GM18507 (cell line): ENCODE data around the gene SLC44A3.
"Not testable (repeated sequence)": the region's sequence is repeated elsewhere in the genome, so short reads cannot be mapped to it uniquely, and the experiment has no call there.

Experiments used
- DNase-seq: peaks from one replicate; pipeline ENCODE4 v3.0.0; 2011; ENCODE audit warnings: low read depth; ENCODE audit not compliant: insufficient read length; ENCODE audit errors: extremely low spot score
- FAIRE-seq: peaks from 2 replicates; lab custom pipeline; 2011; peaks lifted over from hg19 to GRCh38; lab: Jason Lieb, UNC

Gene SLC44A3

GRCh38 chr1:94926126-94926914 lies 106.2 kb downstream of the SLC44A3 start:
- FAIRE-seq = no peak

GRCh38 chr1:94926915-94927404 lies 106.8 kb downstream of the SLC44A3 start, which contains the start of gene CNN3:
TSS of gene CNN3 (minus strand) at chr1:94927110. CDS start at chr1:94926894, 216 bp downstream.
- DNase-seq (peak; percentile 40), FAIRE-seq (no peak)

More at GRCh38 chr1:94926126-94926914, 106.2 kb downstream of the SLC44A3 start:
- DNase-seq = no peak

GRCh38 chr1:94927405-94928175 lies 107.4 kb downstream of the SLC44A3 start:
- FAIRE-seq = no peak
- no peak for DNase-seq

GRCh38 chr1:94928293-94928939 lies 108.3 kb downstream of the SLC44A3 start:
- FAIRE-seq (no peak), DNase-seq (no peak)

- no peak for DNase-seq
- FAIRE-seq = no peak
Observed at GRCh38 chr1:94929351-94930217, 109.4 kb downstream of the SLC44A3 start.

GRCh38 chr1:94931254-94931841 lies 111.2 kb downstream of the SLC44A3 start:
- no peak for FAIRE-seq
- DNase-seq = no peak

- DNase-seq (no peak), FAIRE-seq (no peak)
Observed at GRCh38 chr1:94934551-94934950, 114.4 kb downstream of the SLC44A3 start.

GRCh38 chr1:94935034-94935433 lies 114.9 kb downstream of the SLC44A3 start:
- DNase-seq (no peak), FAIRE-seq (no peak)

GRCh38 chr1:94935476-94935875 lies 115.3 kb downstream of the SLC44A3 start:
- no peak for FAIRE-seq
- no peak for DNase-seq

GRCh38 chr1:94936861-94937620 lies 116.9 kb downstream of the SLC44A3 start:
- DNase-seq (no peak), FAIRE-seq (no peak)

GRCh38 chr1:94937820-94938219 lies 117.7 kb downstream of the SLC44A3 start:
- no peak for FAIRE-seq
- no peak for DNase-seq

GRCh38 chr1:94940738-94941137 lies 120.6 kb downstream of the SLC44A3 start:
- no peak for FAIRE-seq
- DNase-seq = no peak

- FAIRE-seq, DNase-seq: not testable (repeated sequence)
Observed at GRCh38 chr1:94941480-94941879, 121.3 kb downstream of the SLC44A3 start.

- DNase-seq (no peak), FAIRE-seq (no peak)
Observed at GRCh38 chr1:94942171-94943128, 122.3 kb downstream of the SLC44A3 start.
